T-cell (primary cell): ENCODE results near the gene IRX3. TPM values are rescaled to one million over a fixed set of nuclear protein-coding genes. Genes with fewer than 3 reads are reported as not detected.

ENCODE experiments used
- ATAC-seq, 4 experiments: fragments of 200-7000 bp in 3 of 4; fragments of 150-1000 bp in 1 of 4; cut with Tn5 transposase; replicated peaks in 1 of 4; 1 replicate in 3 of 4; 2 replicates in 1 of 4; pipeline ENCODE4 v1.10.0; 2021; ENCODE audit warnings: moderate library complexity in 3 of 4, mild to moderate bottlenecking in 2 of 4, moderate number of reproducible peaks in 1 of 4
- CTCF ChIA-PET, 2 donors: fragments of 300-600 bp; sonication (Branson Sonifier 250); formaldehyde crosslinking; loops; one replicate each; lab custom pipeline; 2022; ENCODE audit warnings: antibody characterized with exemption in 2 of 2; lab: Charles Lee
- POLR2A ChIA-PET, 2 donors: fragments of 300-600 bp; sonication (Branson Sonifier 250); formaldehyde crosslinking; loops; one replicate each; lab custom pipeline; 2022; ENCODE audit warnings: antibody characterized with exemption in 2 of 2; lab: Charles Lee
- DNase-seq, 35 experiments: peaks; one replicate each; pipeline versions ENCODE4 v3.0.0 to v3.0.0-alpha.2; 2013 to 2023
- H3K27ac ChIP-seq: one replicate; pipeline ENCODE4 v1.5.1; 2013; ENCODE audit warnings: low read length
- H3K27me3 ChIP-seq, 2 experiments: replicated peaks in 1 of 2; 1 replicate in 1 of 2; 2 replicates in 1 of 2; pipeline versions ENCODE4 v1.6.1 to v1.7.0; 2013; ENCODE audit warnings: low read length in 1 of 2, mixed read lengths in 1 of 2; ENCODE audit not compliant: control insufficient read depth in 2 of 2, insufficient read depth in 2 of 2; ENCODE audit errors: extremely low read depth in 1 of 2
- H3K36me3 ChIP-seq, 2 donors: 1 replicate in 1 of 2; 2 replicates in 1 of 2; pipeline versions ENCODE4 v1.6.1 to v1.7.0; 2013; ENCODE audit warnings: low read length in 1 of 2; ENCODE audit not compliant: control insufficient read depth in 2 of 2, insufficient read depth in 1 of 2; ENCODE audit errors: extremely low read depth in 1 of 2
- H3K4me1 ChIP-seq, 2 experiments: 1 replicate in 1 of 2; 2 replicates in 1 of 2; pipeline versions ENCODE4 v1.6.1 to v1.7.0; 2013; ENCODE audit warnings: low read length in 2 of 2, mixed read lengths in 1 of 2; ENCODE audit not compliant: insufficient read depth in 2 of 2, control insufficient read depth in 1 of 2; ENCODE audit errors: extremely low read depth in 1 of 2
- H3K4me3 ChIP-seq, 2 donors: 1 replicate in 1 of 2; 2 replicates in 1 of 2; pipeline versions ENCODE4 v1.5.1 to v1.7.0; 2013; ENCODE audit warnings: mild to moderate bottlenecking in 2 of 2, low read length in 1 of 2, moderate library complexity in 1 of 2; ENCODE audit not compliant: control insufficient read depth in 1 of 2; ENCODE audit errors: extremely low read depth in 1 of 2
- H3K9me3 ChIP-seq: 2 replicates; pipeline ENCODE4 v1.7.0; 2013
- H3K27ac Mint-ChIP-seq, 2 donors: one replicate each; pipeline ENCODE4 v1.8.0; 2020 to 2021; ENCODE audit warnings: mild to moderate bottlenecking in 2 of 2, mixed read lengths in 2 of 2
- H3K27me3 Mint-ChIP-seq, 2 donors: one replicate each; pipeline ENCODE4 v1.8.0; 2021 to 2022; ENCODE audit warnings: mixed read lengths in 2 of 2
- H3K36me3 Mint-ChIP-seq: one replicate; pipeline ENCODE4 v1.8.0; 2021; ENCODE audit warnings: mixed read lengths
- H3K4me1 Mint-ChIP-seq, 3 donors: one replicate each; pipeline ENCODE4 v1.8.0; 2020 to 2022; ENCODE audit warnings: mixed read lengths in 3 of 3, mild to moderate bottlenecking in 1 of 3
- H3K4me3 Mint-ChIP-seq, 3 donors: one replicate each; pipeline ENCODE4 v1.8.0; 2020 to 2022; ENCODE audit warnings: mild to moderate bottlenecking in 3 of 3, mixed read lengths in 3 of 3, moderate library complexity in 3 of 3
- H3K9me3 Mint-ChIP-seq, 3 donors: one replicate each; pipeline ENCODE4 v1.8.0; 2020 to 2022; ENCODE audit warnings: mixed read lengths in 3 of 3
- WGBS: methylation state at CpG from one replicate; pipeline ENCODE4 v1.1.5; 2013; ENCODE audit warnings: missing lambda C conversion rate; ENCODE audit not compliant: insufficient coverage; 5-methylcytosine and 5-hydroxymethylcytosine counted together
- total RNA-seq, 35 experiments: library from RNA in 6 of 35; stranded (reverse) in 6 of 35; fragments of 120-200 nt in 1 of 35; gene quantifications; one replicate each; pipeline versions ENCODE4 v1.2.1 to v1.2.4 and lab custom pipeline; 2013 to 2026

IRX3 gene
- total RNA-seq, 5 donors from 2014 or later (not counting 1 experiment from before 2014, with no cell fraction given): 0.19 to 0.35 TPM; not detected in 3

GRCh38 chr16:54268766-54269165 is 17.8 kb downstream of the IRX3 start:
- Histone ChIP-seq H3K4me1 (no peaks in the 10 kb centered on the region), H3K36me3 (no peaks in the 10 kb centered on the region), H3K4me3 (no peak overlapping the region), H3K9me3 (no peaks in the 10 kb centered on the region), H3K27ac (no peak overlapping the region), H3K27me3 (peaks cover 0 to 14% of the 10 kb centered on the region in 2 experiments)
- Mint-ChIP-seq H3K4me1 (no peaks in the 10 kb centered on the region), H3K4me3 (no peak overlapping the region), H3K9me3 (no peaks in the 10 kb centered on the region), H3K36me3 (no peaks in the 10 kb centered on the region), H3K27ac (no peak overlapping the region), H3K27me3 (peaks cover 9 to 16% of the 10 kb centered on the region in 2 donors)
- DNase-seq: no peak
- ATAC-seq: no peak
- ChIA-PET POLR2A (no interaction called here), CTCF (no interaction called here)
- WGBS: 66% methylated on average over 3 of the region's 4 CpGs

GRCh38 chr16:54268340-54268739 is 18.2 kb downstream of the IRX3 start:
- H3K4me1 Mint-ChIP-seq: no peaks in the 10 kb centered on the region
- CTCF ChIA-PET: no interaction called here
- H3K27me3 Mint-ChIP-seq: peaks cover 6 to 16% of the 10 kb centered on the region in 2 donors
- H3K36me3 Mint-ChIP-seq: no peaks in the 10 kb centered on the region
- no peak overlapping the region for H3K27ac ChIP-seq
- 51% methylated on average over 2 of the region's 7 CpGs for WGBS
- no peaks in the 10 kb centered on the region for H3K4me1 ChIP-seq
- no peak for DNase-seq
- no peak overlapping the region for H3K4me3 Mint-ChIP-seq
- POLR2A ChIA-PET: no interaction called here
- H3K36me3 ChIP-seq: no peaks in the 10 kb centered on the region
- no peaks in the 10 kb centered on the region for H3K9me3 ChIP-seq
- no peak overlapping the region for H3K27ac Mint-ChIP-seq
- no peaks in the 10 kb centered on the region for H3K9me3 Mint-ChIP-seq
- ATAC-seq: no peak
- no peak overlapping the region for H3K4me3 ChIP-seq
- peaks cover 0 to 14% of the 10 kb centered on the region in 2 experiments for H3K27me3 ChIP-seq

- DNase-seq (no peak), ATAC-seq (no peak)
- H3K27me3 ChIP-seq: peaks cover 0 to 14% of the 10 kb centered on the region in 2 experiments
- no peaks in the 10 kb centered on the region for H3K4me1 Mint-ChIP-seq
- peaks cover 0 to 2% (median 0%) of the 10 kb centered on the region in 3 donors for H3K9me3 Mint-ChIP-seq
- no peak overlapping the region for H3K4me3 ChIP-seq
- no peak overlapping the region for H3K27ac Mint-ChIP-seq
- H3K27ac ChIP-seq: no peak overlapping the region
- ChIA-PET CTCF (no interaction called here), POLR2A (no interaction called here)
- H3K36me3 ChIP-seq: no peaks in the 10 kb centered on the region
- H3K27me3 Mint-ChIP-seq: peaks cover 11 to 17% of the 10 kb centered on the region in 2 donors
- no peaks in the 10 kb centered on the region for H3K36me3 Mint-ChIP-seq
- no peaks in the 10 kb centered on the region for H3K9me3 ChIP-seq
- no peaks in the 10 kb centered on the region for H3K4me1 ChIP-seq
- WGBS: 40% methylated on average over 1 of the region's 4 CpGs
- no peak overlapping the region for H3K4me3 Mint-ChIP-seq
Measured at GRCh38 chr16:54266363-54266955, 20.1 kb downstream of the IRX3 start.

- no peak overlapping the region for H3K4me3 Mint-ChIP-seq
- WGBS: 84% methylated on average over 7 of the region's 7 CpGs
- Histone ChIP-seq H3K27me3 (peaks cover 0 to 14% of the 10 kb centered on the region in 2 experiments), H3K4me3 (no peak overlapping the region), H3K9me3 (no peaks in the 10 kb centered on the region), H3K4me1 (no peaks in the 10 kb centered on the region), H3K27ac (no peak overlapping the region), H3K36me3 (no peaks in the 10 kb centered on the region)
- ATAC-seq (no peak), DNase-seq (no peak)
- ChIA-PET CTCF (interaction anchor here in 1 of 2 donors (0.7 kb wide), 1 partner anchor 200 kb away, joined by 3 read pairs; no protein-coding TSS in a partner anchor), POLR2A (no interaction called here)
- no peaks in the 10 kb centered on the region for H3K36me3 Mint-ChIP-seq
- H3K4me1 Mint-ChIP-seq: no peaks in the 10 kb centered on the region
- peaks cover 11 to 17% of the 10 kb centered on the region in 2 donors for H3K27me3 Mint-ChIP-seq
- H3K9me3 Mint-ChIP-seq: peaks cover 0 to 2% (median 0%) of the 10 kb centered on the region in 3 donors
- H3K27ac Mint-ChIP-seq: no peak overlapping the region
Measured at GRCh38 chr16:54265575-54266107, 20.9 kb downstream of the IRX3 start.

- 64% methylated on average over 5 of the region's 7 CpGs for WGBS
- Histone ChIP-seq H3K27me3 (peaks cover 2 to 8% of the 10 kb centered on the region in 2 experiments), H3K9me3 (no peaks in the 10 kb centered on the region), H3K4me1 (no peaks in the 10 kb centered on the region), H3K27ac (no peak overlapping the region), H3K36me3 (no peaks in the 10 kb centered on the region), H3K4me3 (no peak overlapping the region)
- ChIA-PET CTCF (no interaction called here), POLR2A (no interaction called here)
- DNase-seq (no peak), ATAC-seq (no peak)
- no peak overlapping the region for H3K27ac Mint-ChIP-seq
- H3K4me3 Mint-ChIP-seq: no peak overlapping the region
- no peaks in the 10 kb centered on the region for H3K4me1 Mint-ChIP-seq
- H3K36me3 Mint-ChIP-seq: no peaks in the 10 kb centered on the region
- H3K9me3 Mint-ChIP-seq: no peaks in the 10 kb centered on the region
- H3K27me3 Mint-ChIP-seq: peaks cover 3 to 8% of the 10 kb centered on the region in 2 donors
Measured at GRCh38 chr16:54253118-54253517, 33.5 kb downstream of the IRX3 start.

- no peak overlapping the region for H3K27ac ChIP-seq
- Mint-ChIP-seq H3K36me3 (no peaks in the 10 kb centered on the region), H3K27me3 (peaks cover 7 to 9% of the 10 kb centered on the region in 2 donors), H3K4me1 (no peaks in the 10 kb centered on the region), H3K9me3 (peaks cover 0 to 5% (median 5%) of the 10 kb centered on the region in 3 donors), H3K27ac (no peak overlapping the region), H3K4me3 (no peak overlapping the region)
- no peaks in the 10 kb centered on the region for H3K36me3 ChIP-seq
- ChIA-PET CTCF (no interaction called here), POLR2A (no interaction called here)
- no peak overlapping the region for H3K4me3 ChIP-seq
- no peaks in the 10 kb centered on the region for H3K9me3 ChIP-seq
- 46% methylated on average over 2 of the region's 7 CpGs for WGBS
- ATAC-seq (no peak), DNase-seq (no peak)
- H3K27me3 ChIP-seq: peaks cover 0 to 28% of the 10 kb centered on the region in 2 experiments
- no peaks in the 10 kb centered on the region for H3K4me1 ChIP-seq
Measured at GRCh38 chr16:54248863-54249710, 37.5 kb downstream of the IRX3 start.
